ENCODE data around the gene KRTAP5-7.

Gene KRTAP5-7

GRCh38 chr11:71490044-71490730 lies 36.9 kb upstream of the KRTAP5-7 start:
- TF ChIP-seq CTCF (IDR thresholded peaks at IDR 0.05; ENCODE audit: low read depth, low read length): no peak

GRCh38 chr11:71490731-71491390 lies 36.2 kb upstream of the KRTAP5-7 start:
- no peak for TF ChIP-seq CTCF (IDR thresholded peaks at IDR 0.05; ENCODE audit: low read depth, low read length)

More at GRCh38 chr11:71490044-71490730, 36.9 kb upstream of the KRTAP5-7 start:
- no peak for DNase-seq (ENCODE audit: extremely low read depth, low read depth)

GRCh38 chr11:71491531-71491930 lies 35.5 kb upstream of the KRTAP5-7 start:
- no peak for TF ChIP-seq CTCF (IDR thresholded peaks at IDR 0.05; ENCODE audit: low read depth, low read length)
- DNase-seq (ENCODE audit: extremely low read depth, low read depth): no peak

More at GRCh38 chr11:71490731-71491390, 36.2 kb upstream of the KRTAP5-7 start:
- no peak for DNase-seq (ENCODE audit: extremely low read depth, low read depth)

GRCh38 chr11:71491940-71492339 lies 35.1 kb upstream of the KRTAP5-7 start:
- TF ChIP-seq CTCF (IDR thresholded peaks at IDR 0.05; ENCODE audit: low read depth, low read length): no peak
- no peak for DNase-seq (ENCODE audit: extremely low read depth, low read depth)

GRCh38 chr11:71495286-71496230 lies 31.5 kb upstream of the KRTAP5-7 start:
- TF ChIP-seq CTCF (IDR thresholded peaks at IDR 0.05; ENCODE audit: low read depth, low read length): no peak
- DNase-seq (ENCODE audit: extremely low read depth, low read depth): no peak

GRCh38 chr11:71496421-71496820 lies 30.6 kb upstream of the KRTAP5-7 start:
- TF ChIP-seq CTCF (IDR thresholded peaks at IDR 0.05; ENCODE audit: low read depth, low read length): no peak
- no peak for DNase-seq (ENCODE audit: extremely low read depth, low read depth)

All from AG09319 (cell line).